ENCODE measurements around the gene FOXL3.

Gene FOXL3

GRCh38 chr7:299169-299568 is 9.2 kb downstream of the FOXL3 start:
- H3K9me3 ChIP-seq (ENCODE audit: control insufficient read depth, low read length): no peaks in the 10 kb centered on the region
- H3K4me1 ChIP-seq (ENCODE audit: control insufficient read depth, insufficient read depth, low read length, poor library complexity, severe bottlenecking): no peaks in the 10 kb centered on the region
- WGBS, 2 experiments (ENCODE audit: insufficient coverage in 2 of 2): 93 to 97% methylated on average over 9 to 12 of the region's 15 CpGs
- H3K36me3 ChIP-seq (ENCODE audit: control insufficient read depth, insufficient read depth, low read length): no peaks in the 10 kb centered on the region
- H3K27ac ChIP-seq (ENCODE audit: low read depth, low read length, severe bottlenecking): no peak overlapping the region
- no peak overlapping the region for H3K4me3 ChIP-seq (ENCODE audit: extremely low read depth, insufficient read depth, low read length, poor library complexity, severe bottlenecking)

GRCh38 chr7:299628-300027 is 9.7 kb downstream of the FOXL3 start:
- H3K4me3 ChIP-seq (ENCODE audit: extremely low read depth, insufficient read depth, low read length, poor library complexity, severe bottlenecking): no peak overlapping the region
- 86 to 93% methylated on average over 16 of the region's 16 CpGs for WGBS, 2 experiments (ENCODE audit: insufficient coverage in 2 of 2)
- H3K9me3 ChIP-seq (ENCODE audit: control insufficient read depth, low read length): no peaks in the 10 kb centered on the region
- no peaks in the 10 kb centered on the region for H3K4me1 ChIP-seq (ENCODE audit: control insufficient read depth, insufficient read depth, low read length, poor library complexity, severe bottlenecking)
- no peak overlapping the region for H3K27ac ChIP-seq (ENCODE audit: low read depth, low read length, severe bottlenecking)
- H3K36me3 ChIP-seq (ENCODE audit: control insufficient read depth, insufficient read depth, low read length): no peaks in the 10 kb centered on the region

GRCh38 chr7:300048-300447 is 10.1 kb downstream of the FOXL3 start:
- Histone ChIP-seq H3K36me3 (ENCODE audit: control insufficient read depth, insufficient read depth, low read length) (no peaks in the 10 kb centered on the region), H3K4me1 (ENCODE audit: control insufficient read depth, insufficient read depth, low read length, poor library complexity, severe bottlenecking) (no peaks in the 10 kb centered on the region), H3K4me3 (ENCODE audit: extremely low read depth, insufficient read depth, low read length, poor library complexity, severe bottlenecking) (no peak overlapping the region), H3K27ac (ENCODE audit: low read depth, low read length, severe bottlenecking) (no peak overlapping the region), H3K9me3 (ENCODE audit: control insufficient read depth, low read length) (no peaks in the 10 kb centered on the region)
- WGBS, 2 experiments (ENCODE audit: insufficient coverage in 2 of 2): 66 to 69% methylated on average over 2 to 7 of the region's 10 CpGs

GRCh38 chr7:300546-301290 is 10.7 kb downstream of the FOXL3 start:
- 93% methylated on average over 12 to 13 of the region's 13 CpGs for WGBS, 2 experiments (ENCODE audit: insufficient coverage in 2 of 2)
- H3K4me3 ChIP-seq (ENCODE audit: extremely low read depth, insufficient read depth, low read length, poor library complexity, severe bottlenecking): no peak overlapping the region
- H3K9me3 ChIP-seq (ENCODE audit: control insufficient read depth, low read length): no peaks in the 10 kb centered on the region
- H3K27ac ChIP-seq (ENCODE audit: low read depth, low read length, severe bottlenecking): no peak overlapping the region
- H3K36me3 ChIP-seq (ENCODE audit: control insufficient read depth, insufficient read depth, low read length): no peaks in the 10 kb centered on the region
- no peaks in the 10 kb centered on the region for H3K4me1 ChIP-seq (ENCODE audit: control insufficient read depth, insufficient read depth, low read length, poor library complexity, severe bottlenecking)

GRCh38 chr7:301291-302053 is 11.5 kb downstream of the FOXL3 start:
- Histone ChIP-seq H3K36me3 (ENCODE audit: control insufficient read depth, insufficient read depth, low read length) (no peaks in the 10 kb centered on the region), H3K4me3 (ENCODE audit: extremely low read depth, insufficient read depth, low read length, poor library complexity, severe bottlenecking) (no peak overlapping the region)
- WGBS, 2 experiments (ENCODE audit: insufficient coverage in 2 of 2): 93 to 95% methylated on average over 17 to 31 of the region's 34 CpGs

DNA sequence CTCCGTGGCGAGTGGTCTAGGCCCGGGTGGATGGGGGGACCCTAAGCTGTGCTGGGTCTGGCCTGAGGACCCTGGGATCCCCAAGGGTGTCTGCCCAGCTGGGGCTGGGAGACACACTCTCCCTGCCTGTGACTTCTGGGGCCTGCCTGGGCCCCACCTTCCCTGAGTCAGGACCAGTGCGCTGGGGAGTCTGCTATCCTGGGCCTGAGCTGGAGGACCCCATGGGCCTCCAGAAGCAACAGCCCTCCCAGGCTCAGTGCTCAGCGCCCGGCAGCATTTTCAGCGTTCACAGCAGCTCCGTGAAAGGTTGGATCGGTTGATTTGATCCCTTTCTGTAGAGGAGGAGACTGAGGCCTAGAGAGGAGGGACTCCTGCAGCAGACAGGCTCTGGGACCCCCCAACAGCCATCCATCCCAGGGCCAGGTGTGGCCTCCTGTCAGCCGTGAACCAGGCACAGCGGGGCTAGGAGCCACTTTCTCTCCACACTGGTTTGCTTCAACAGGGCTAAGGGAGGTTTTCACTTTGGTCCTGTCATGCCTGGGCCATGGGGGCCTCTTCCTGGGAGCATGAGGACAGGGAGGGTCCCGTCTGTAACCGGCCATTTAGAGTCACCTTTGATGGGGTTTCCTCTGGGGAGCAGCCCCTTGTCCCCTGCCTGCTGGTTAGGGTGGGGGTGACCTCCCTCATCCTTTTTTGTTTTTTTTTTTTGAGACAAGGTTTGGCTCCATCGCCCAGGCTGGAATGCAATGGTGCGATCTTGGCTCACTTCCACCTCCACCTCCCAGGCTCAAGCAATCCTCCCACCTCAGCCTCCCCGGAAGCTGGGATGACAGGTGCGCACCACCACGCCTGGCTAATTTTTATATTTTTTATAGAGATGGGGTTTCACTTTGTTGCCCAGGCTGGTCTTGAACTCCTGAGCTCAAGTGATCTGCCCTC is 12.4 kb downstream of the FOXL3 start:
- Histone ChIP-seq H3K4me3 (ENCODE audit: extremely low read depth, insufficient read depth, low read length, poor library complexity, severe bottlenecking) (no peak overlapping the region), H3K27ac (ENCODE audit: low read depth, low read length, severe bottlenecking) (no peak overlapping the region), H3K36me3 (ENCODE audit: control insufficient read depth, insufficient read depth, low read length) (no peaks in the 10 kb centered on the region), H3K9me3 (ENCODE audit: control insufficient read depth, low read length) (peaks cover under 1% of the 10 kb centered on the region), H3K4me1 (ENCODE audit: control insufficient read depth, insufficient read depth, low read length, poor library complexity, severe bottlenecking) (no peaks in the 10 kb centered on the region)
- 90 to 91% methylated on average over 10 to 14 of the region's 18 CpGs for WGBS, 2 experiments (ENCODE audit: insufficient coverage in 2 of 2)

More at GRCh38 chr7:301291-302053, 11.5 kb downstream of the FOXL3 start:
- Histone ChIP-seq H3K9me3 (ENCODE audit: control insufficient read depth, low read length) (no peaks in the 10 kb centered on the region), H3K27ac (ENCODE audit: low read depth, low read length, severe bottlenecking) (no peak overlapping the region), H3K4me1 (ENCODE audit: control insufficient read depth, insufficient read depth, low read length, poor library complexity, severe bottlenecking) (no peaks in the 10 kb centered on the region)

DNA sequence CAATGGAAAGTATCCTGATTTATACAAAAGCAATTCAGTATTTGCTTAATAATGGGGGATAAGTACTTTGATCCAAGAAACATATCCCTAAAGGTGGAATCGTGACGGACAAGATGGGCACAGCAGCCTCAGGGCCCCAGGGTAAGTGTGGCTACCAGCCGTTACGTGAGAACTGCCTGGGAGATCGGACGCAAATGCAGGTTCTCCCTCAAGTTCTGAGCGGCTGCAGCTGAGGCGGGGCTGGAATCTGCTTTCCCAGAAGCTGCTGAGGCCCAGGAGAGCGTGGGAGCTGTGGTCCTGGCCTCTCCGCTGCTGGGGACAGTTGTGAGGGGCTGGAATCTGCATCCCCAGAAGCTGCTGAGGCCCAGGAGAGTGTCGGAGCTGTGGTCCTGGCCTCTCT is 13.5 kb downstream of the FOXL3 start:
- 92 to 93% methylated on average over 9 to 10 of the region's 11 CpGs for WGBS, 2 experiments (ENCODE audit: insufficient coverage in 2 of 2)
- no peak overlapping the region for H3K4me3 ChIP-seq (ENCODE audit: extremely low read depth, insufficient read depth, low read length, poor library complexity, severe bottlenecking)
- peaks cover 3% of the 10 kb centered on the region for H3K9me3 ChIP-seq (ENCODE audit: control insufficient read depth, low read length)
- H3K4me1 ChIP-seq (ENCODE audit: control insufficient read depth, insufficient read depth, low read length, poor library complexity, severe bottlenecking): no peaks in the 10 kb centered on the region
- H3K36me3 ChIP-seq (ENCODE audit: control insufficient read depth, insufficient read depth, low read length): no peaks in the 10 kb centered on the region
- H3K27ac ChIP-seq (ENCODE audit: low read depth, low read length, severe bottlenecking): no peak overlapping the region

- no peaks in the 10 kb centered on the region for H3K36me3 ChIP-seq (ENCODE audit: control insufficient read depth, insufficient read depth, low read length)
- H3K9me3 ChIP-seq (ENCODE audit: control insufficient read depth, low read length): peaks cover 3% of the 10 kb centered on the region
- 89 to 92% methylated on average over 17 to 23 of the region's 24 CpGs for WGBS, 2 experiments (ENCODE audit: insufficient coverage in 2 of 2)
- H3K27ac ChIP-seq (ENCODE audit: low read depth, low read length, severe bottlenecking): no peak overlapping the region
- no peaks in the 10 kb centered on the region for H3K4me1 ChIP-seq (ENCODE audit: control insufficient read depth, insufficient read depth, low read length, poor library complexity, severe bottlenecking)
- no peak overlapping the region for H3K4me3 ChIP-seq (ENCODE audit: extremely low read depth, insufficient read depth, low read length, poor library complexity, severe bottlenecking)
Observed at GRCh38 chr7:303884-304573, 14.1 kb downstream of the FOXL3 start.

DNA sequence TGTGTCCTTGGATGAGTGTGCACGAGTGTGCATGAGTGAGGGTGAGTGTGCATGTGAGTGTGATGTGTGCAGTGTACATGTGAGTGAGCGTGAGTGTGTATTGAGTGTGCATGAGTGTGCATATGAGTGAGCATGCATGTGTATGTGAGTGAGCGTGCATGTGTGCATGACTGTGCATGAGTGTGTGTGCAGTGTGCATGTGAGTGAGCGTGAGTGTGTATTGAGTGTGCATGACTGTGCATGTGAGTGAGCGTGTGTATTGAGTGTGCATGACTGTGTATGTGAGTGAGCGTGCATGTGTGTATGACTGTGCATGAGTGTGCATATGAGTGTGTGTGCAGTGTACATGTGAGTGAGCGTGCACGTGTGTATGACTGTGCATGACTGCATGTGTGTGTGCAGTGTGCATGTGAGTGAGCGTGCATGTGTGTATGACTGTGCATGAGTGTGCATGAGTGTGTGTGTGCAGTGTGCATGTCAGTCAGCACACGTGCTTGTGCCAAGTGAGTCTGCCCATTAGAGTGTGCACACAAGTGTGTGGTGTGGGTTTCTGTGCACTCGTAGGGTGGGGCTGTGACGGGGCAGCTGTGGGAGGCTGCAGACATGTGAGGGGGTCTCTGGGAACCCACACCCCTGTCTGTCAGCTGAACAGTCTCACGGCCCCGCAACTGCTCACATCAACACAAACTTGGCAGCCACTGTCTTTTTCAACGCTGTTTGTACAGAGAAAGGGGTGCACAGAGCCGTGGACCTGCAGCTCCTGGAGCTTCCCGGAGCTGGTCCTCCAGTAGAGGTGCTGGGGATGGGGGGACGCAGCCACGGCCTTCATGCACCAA is 14.8 kb downstream of the FOXL3 start:
- no peak overlapping the region for H3K4me3 ChIP-seq (ENCODE audit: extremely low read depth, insufficient read depth, low read length, poor library complexity, severe bottlenecking)
- no peaks in the 10 kb centered on the region for H3K36me3 ChIP-seq (ENCODE audit: control insufficient read depth, insufficient read depth, low read length)
- 75 to 86% methylated on average over 12 to 16 of the region's 19 CpGs for WGBS, 2 experiments (ENCODE audit: insufficient coverage in 2 of 2)
- no peaks in the 10 kb centered on the region for H3K4me1 ChIP-seq (ENCODE audit: control insufficient read depth, insufficient read depth, low read length, poor library complexity, severe bottlenecking)
- no peak overlapping the region for H3K27ac ChIP-seq (ENCODE audit: low read depth, low read length, severe bottlenecking)
- H3K9me3 ChIP-seq (ENCODE audit: control insufficient read depth, low read length): peaks cover 3% of the 10 kb centered on the region

Measured in mesodermal cell (in vitro differentiated cells).